IPS DF 6.9 (cell line): Measurements from ENCODE around the gene PODN.

Source experiments
- DNase-seq: peaks from one replicate; pipeline ENCODE4 v3.0.0-alpha.2; 2013; ENCODE audit warnings: low read depth, low spot score
- H3K27ac ChIP-seq: one replicate; pipeline ENCODE4 v1.5.1; 2013; ENCODE audit warnings: low read length, control low read depth
- H3K27me3 ChIP-seq: 2 replicates; pipeline ENCODE4 v1.6.1; 2013; ENCODE audit warnings: mild to moderate bottlenecking, low read length; ENCODE audit not compliant: control insufficient read depth, insufficient read depth
- H3K36me3 ChIP-seq: 2 replicates; pipeline ENCODE4 v1.6.1; 2013; ENCODE audit warnings: low read length; ENCODE audit not compliant: control insufficient read depth, insufficient read depth
- H3K4me1 ChIP-seq: 2 replicates; pipeline ENCODE4 v1.6.1; 2013; ENCODE audit warnings: low read length; ENCODE audit not compliant: control insufficient read depth, insufficient read depth
- H3K4me3 ChIP-seq: 2 replicates; pipeline ENCODE4 v1.5.1; 2013; ENCODE audit warnings: mild to moderate bottlenecking, low read length
- H3K9me3 ChIP-seq: 2 replicates; pipeline ENCODE4 v1.6.1; 2013; ENCODE audit warnings: low read length, inconsistent platforms; ENCODE audit not compliant: control insufficient read depth, insufficient read depth
- WGBS: extraction: QIAGEN DNeasy Blood & Tissue Kit; methylation state at CpG from one replicate; pipeline ENCODE4 v1.1.7; 2013; ENCODE audit warnings: mixed read lengths, missing lambda C conversion rate; ENCODE audit not compliant: insufficient read length, insufficient coverage; 5-methylcytosine and 5-hydroxymethylcytosine counted together

Gene PODN

DNA sequence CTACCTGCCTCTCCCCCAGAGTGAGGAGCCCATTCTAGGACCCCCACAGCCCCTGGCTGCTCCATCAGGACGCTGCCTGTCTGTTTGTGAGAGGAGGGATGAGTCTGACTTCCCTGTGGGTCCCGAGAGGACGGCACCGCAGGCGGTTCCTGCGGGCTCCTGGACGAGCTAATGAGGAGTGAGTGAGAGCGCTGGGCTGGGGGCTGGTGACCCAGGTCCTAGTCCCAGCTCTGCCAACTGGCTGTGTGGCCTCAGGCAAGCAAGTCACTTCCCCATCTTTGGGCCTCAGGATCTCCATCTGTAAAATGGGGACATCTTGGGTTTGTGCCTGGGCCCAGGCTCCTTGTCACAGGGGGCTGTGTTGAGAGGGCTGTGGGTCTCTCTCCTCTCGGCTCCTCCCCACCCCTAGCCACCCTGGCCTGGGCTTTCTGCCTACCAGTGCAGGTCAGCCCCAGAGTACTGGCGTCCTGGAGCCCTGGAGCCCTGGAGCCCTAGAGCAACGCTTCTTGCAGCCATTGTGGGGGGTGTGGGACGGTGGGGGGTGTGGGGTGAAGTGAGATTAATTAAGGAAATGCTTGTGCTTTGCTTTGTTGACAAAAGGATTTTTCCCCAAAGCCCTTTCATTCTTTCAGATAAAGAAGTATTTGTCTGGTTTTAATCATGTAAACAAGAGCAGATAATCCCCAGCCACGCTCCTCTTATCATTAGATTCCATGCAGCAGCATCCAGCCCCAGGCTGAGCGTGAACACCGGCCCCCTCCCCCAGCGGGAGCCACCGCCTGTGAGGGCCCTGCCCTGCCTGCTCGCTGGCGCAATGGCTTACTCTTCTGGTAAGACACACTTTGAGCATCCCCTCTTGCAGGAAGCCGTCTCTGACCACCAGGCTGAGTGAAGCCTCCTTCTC is 53.6 kb downstream of the PODN start:
- Histone ChIP-seq H3K27ac (no peak overlapping the region), H3K9me3 (no peaks in the 10 kb centered on the region), H3K4me3 (no peak overlapping the region), H3K36me3 (no peaks in the 10 kb centered on the region), H3K27me3 (no peaks in the 10 kb centered on the region), H3K4me1 (peaks cover 13% of the 10 kb centered on the region)
- no CpG with 5 or more reads among the region's 20 CpGs for WGBS
- no peak for DNase-seq

DNA sequence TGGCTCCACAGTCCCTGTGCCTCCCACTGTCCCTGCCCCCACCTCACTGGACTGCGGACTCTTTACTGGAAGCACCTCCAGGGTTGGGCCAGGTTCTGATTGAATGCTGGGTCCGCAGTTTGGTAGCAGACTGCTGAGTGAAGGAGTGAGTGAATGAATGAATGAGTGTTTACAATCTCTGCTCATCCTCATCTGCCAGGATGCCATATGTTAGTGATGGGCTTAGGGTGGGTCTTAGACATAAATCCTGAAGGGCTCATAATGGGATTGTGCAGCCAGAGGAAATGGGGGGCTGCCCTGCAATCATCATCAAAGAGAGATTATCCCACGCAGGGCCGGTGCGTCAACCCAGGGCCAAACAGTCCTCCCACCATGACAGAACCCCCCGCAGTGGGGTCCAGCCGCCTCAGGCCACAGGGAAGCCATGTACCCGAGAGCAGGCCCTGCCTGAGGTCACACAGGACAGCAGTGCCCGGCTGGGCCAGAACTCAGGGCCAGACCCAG is 54.3 kb downstream of the PODN start:
- Histone ChIP-seq H3K4me3 (no peak overlapping the region), H3K27ac (no peak overlapping the region), H3K4me1 (peaks cover 13% of the 10 kb centered on the region), H3K9me3 (no peaks in the 10 kb centered on the region), H3K27me3 (no peaks in the 10 kb centered on the region), H3K36me3 (no peaks in the 10 kb centered on the region)
- WGBS: no CpG with 5 or more reads among the region's 9 CpGs
- DNase-seq: no peak

DNA sequence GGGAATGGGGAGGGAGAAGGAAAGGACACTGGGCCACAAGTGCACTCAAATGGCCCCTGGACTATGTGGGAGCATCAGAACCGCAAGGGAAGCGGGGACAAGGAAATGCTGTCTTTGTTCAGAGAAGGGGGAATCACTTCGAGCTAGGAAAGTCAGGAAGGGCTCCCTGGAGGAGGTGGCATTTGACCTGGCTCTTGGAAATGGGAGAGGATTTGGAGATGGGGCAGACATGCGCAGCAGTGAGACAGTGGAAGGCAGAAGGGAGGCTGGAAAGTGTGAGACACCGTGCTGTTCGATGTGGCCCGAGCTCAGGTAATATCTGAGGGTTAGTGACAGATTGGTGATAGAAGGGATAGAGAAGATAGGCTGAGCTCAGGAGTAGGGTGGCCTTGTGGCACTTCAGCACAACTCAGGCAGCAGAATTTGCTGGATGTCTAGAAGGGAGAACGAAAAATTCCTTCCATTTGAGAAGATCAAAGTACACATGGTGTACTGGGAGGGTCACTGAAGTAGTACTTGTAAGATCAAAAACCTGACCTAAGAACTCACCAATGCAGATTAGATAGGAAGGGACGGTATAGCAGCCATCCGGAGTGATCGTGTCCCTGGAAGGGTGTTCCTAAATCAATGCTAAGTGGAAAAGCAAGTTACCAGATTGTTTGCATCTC is 55.1 kb downstream of the PODN start:
- no peak overlapping the region for H3K4me3 ChIP-seq
- peaks cover 14% of the 10 kb centered on the region for H3K4me1 ChIP-seq
- no peak overlapping the region for H3K27ac ChIP-seq
- no peaks in the 10 kb centered on the region for H3K36me3 ChIP-seq
- no CpG with 5 or more reads among the region's 11 CpGs for WGBS
- no peaks in the 10 kb centered on the region for H3K9me3 ChIP-seq
- no peaks in the 10 kb centered on the region for H3K27me3 ChIP-seq
- no peak for DNase-seq

DNA sequence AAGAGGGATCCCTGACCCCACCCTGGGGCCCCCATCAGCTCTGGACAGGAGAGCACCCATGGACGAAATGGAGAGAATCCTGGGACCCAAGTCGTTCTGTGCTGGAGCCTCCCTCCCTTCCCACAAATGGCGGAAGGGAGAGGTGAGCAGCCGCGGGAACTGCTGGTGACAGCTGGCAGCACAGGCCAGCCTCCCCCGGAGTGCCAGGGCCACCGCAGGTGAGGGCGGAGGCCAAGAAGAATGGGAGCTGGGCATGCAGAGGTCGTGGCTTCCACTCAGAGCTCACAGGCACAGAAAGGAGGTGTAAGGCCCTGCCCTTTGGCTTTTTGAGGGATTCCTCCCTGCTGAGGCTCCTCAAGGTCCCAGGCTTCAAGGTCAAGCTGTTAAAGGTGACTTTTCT is 55.8 kb downstream of the PODN start:
- H3K9me3 ChIP-seq: no peaks in the 10 kb centered on the region
- H3K27ac ChIP-seq: no peak overlapping the region
- DNase-seq: no peak
- H3K4me3 ChIP-seq: no peak overlapping the region
- no peaks in the 10 kb centered on the region for H3K36me3 ChIP-seq
- WGBS: no CpG with 5 or more reads among the region's 9 CpGs
- H3K4me1 ChIP-seq: peaks cover 14% of the 10 kb centered on the region
- H3K27me3 ChIP-seq: no peaks in the 10 kb centered on the region

DNA sequence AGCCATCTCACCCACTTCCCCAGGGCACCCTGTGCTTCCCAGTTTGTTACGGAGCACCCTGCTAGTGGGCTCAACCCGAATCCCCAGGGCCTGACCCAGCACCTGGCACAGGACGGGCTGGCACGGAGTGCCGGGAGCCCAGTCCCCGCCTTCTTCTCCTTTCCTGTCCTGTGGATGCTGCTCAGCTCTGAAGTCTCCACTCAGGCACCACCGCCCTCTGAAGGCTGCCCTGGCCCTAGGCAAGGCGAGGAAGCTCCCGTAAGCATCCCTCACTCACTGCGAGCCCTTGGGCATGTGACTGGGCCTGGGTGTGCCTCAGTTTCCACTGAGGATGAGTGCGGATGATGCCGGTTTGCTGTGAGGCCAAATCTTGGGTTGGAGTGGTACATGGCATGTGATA is 58.6 kb downstream of the PODN start:
- no peaks in the 10 kb centered on the region for H3K36me3 ChIP-seq
- H3K27ac ChIP-seq: no peak overlapping the region
- no CpG with 5 or more reads among the region's 12 CpGs for WGBS
- no peaks in the 10 kb centered on the region for H3K27me3 ChIP-seq
- H3K9me3 ChIP-seq: no peaks in the 10 kb centered on the region
- H3K4me1 ChIP-seq: peaks cover 13% of the 10 kb centered on the region
- DNase-seq: no peak
- H3K4me3 ChIP-seq: no peak overlapping the region

DNA sequence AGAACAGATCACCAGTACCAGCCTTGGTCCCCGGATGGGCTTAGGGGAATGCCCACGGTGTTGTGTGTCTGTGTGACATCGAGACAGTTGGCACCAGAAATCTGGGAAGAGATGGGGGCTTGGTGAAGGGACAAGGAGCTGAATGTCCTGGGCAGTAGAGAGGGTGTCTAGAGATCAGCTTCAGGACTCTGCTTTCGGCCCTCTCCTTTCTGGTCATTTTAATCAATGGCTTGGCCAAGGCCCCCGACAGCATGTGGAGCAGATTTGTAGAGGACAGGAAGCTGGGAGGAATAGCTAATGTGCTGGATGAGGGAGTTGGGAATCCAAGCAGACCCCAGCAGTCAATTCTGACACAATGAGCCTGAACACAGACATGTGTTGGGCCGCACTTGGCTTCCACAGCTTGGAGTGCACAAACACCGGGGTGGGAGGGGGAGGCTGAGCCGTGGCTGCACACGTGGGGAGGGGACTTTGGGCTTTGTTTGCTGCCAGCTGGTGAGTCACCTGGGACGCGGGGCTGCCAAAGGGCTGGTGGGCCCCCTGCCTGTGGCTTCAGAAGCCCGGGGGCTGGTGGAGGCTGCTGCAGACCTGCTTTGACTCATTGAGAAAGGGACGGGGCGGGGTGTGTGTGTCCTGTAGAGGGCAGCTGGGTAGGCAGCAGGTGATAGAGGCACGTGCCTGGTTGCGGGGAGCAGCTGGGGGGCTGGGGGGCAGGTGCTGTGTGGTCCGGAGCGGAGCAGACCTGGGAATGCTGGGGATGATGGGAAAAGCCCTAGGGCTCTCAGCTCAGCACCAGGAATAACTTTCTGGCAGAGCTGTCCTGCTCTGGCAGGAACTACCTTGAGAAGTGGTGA is 59.5 kb downstream of the PODN start:
- H3K27ac ChIP-seq: no peak overlapping the region
- no CpG with 5 or more reads among the region's 18 CpGs for WGBS
- no peaks in the 10 kb centered on the region for H3K27me3 ChIP-seq
- no peak for DNase-seq
- H3K4me3 ChIP-seq: no peak overlapping the region
- no peaks in the 10 kb centered on the region for H3K9me3 ChIP-seq
- peaks cover 10% of the 10 kb centered on the region for H3K4me1 ChIP-seq
- H3K36me3 ChIP-seq: no peaks in the 10 kb centered on the region

DNA sequence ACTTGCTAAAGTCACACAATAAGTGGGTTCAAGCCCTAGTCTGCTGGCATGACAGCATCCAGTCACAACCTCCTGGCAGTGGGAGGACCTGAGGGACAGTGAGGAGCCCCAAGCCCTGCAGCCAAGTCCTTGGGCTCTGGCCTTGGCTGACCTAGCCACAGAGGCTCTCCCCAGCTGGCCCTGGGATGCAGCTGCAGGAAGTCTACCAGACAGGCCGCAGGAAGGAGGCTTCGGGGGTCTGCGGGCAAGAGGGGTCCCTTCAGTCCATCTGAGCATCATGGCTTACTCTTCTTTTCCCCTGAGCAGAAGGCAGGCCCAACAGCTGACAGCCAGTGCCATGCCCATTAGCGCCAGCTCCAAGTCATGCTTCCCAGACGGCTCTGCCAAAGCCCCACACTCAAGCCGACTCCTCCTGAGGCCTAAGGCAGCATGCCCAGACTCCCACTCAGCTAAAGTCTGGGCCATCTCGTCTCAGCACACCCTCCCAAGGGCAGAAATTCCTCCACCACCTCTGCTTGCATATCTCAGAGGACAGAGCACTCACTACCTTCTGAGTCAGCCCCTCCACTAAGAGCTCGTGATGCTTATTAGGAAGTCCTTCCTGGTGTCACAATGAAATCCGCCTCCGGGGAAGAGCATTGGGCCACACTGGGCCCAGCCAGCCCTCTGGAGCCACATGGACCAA is 60.3 kb downstream of the PODN start:
- DNase-seq: no peak
- H3K9me3 ChIP-seq: no peaks in the 10 kb centered on the region
- peaks cover 10% of the 10 kb centered on the region for H3K4me1 ChIP-seq
- WGBS: no CpG with 5 or more reads among the region's 10 CpGs
- no peak overlapping the region for H3K27ac ChIP-seq
- no peaks in the 10 kb centered on the region for H3K27me3 ChIP-seq
- no peak overlapping the region for H3K4me3 ChIP-seq
- H3K36me3 ChIP-seq: no peaks in the 10 kb centered on the region

DNA sequence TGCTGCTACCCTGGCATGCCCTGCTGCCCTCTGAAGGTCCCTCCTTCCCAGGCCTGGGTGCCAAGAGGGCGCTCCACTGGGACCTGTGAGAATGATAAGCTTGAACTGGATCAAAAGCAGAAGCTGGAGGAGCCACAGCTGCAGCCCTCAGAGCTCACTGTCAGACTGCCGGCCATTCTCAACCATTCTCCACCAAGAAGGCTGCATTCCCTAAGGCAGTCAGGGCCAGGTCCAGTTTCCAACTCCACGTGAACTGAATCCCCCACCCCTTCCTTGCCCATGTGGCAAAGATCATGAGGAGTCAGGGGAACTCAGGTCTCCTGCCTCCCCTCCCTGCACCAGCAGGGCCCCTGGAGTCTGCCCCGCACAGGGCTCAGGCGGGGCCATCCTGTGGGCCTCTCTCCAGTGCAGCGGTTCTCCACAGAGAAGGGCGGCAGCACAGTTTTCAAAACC is 61.0 kb downstream of the PODN start:
- H3K4me1 ChIP-seq: peaks cover 10% of the 10 kb centered on the region
- H3K4me3 ChIP-seq: no peak overlapping the region
- no peaks in the 10 kb centered on the region for H3K36me3 ChIP-seq
- WGBS: no CpG with 5 or more reads among the region's 7 CpGs
- no peak for DNase-seq
- no peak overlapping the region for H3K27ac ChIP-seq
- H3K9me3 ChIP-seq: no peaks in the 10 kb centered on the region
- H3K27me3 ChIP-seq: no peaks in the 10 kb centered on the region

DNA sequence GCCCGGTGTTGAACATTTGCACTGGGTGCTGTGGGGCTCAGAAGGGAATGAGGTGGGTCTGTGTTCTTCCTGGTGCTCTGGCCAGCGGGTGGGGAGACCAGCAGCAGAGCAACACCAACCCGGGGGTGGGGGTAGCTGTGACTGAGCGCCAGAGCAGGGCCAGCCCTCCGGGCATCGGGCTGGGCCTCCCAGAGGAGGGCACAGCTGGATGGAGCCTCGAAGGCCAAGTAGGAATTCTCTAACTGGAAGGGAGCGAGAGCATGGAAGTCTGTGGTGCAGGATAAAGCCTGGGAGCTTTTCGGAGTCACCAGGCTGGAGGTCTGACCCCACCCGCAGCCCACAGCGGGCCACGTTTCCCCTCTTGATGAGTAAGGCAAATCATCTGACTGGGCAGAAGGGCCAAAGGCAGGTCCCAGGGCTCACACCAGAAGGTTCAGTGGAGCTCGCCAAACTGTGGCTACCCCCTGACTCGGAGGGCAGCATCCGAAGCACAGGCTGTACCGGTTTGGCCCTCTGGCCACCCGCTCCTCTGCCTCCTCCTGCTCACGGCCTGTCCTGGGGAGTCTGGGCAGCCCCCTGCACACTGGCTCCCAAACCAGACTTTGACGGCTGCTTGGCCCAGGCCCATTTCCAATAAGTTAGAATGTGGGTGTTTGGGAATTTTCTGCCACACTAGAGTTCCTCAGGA is 61.6 kb downstream of the PODN start:
- Histone ChIP-seq H3K4me3 (no peak overlapping the region), H3K27me3 (no peaks in the 10 kb centered on the region), H3K27ac (no peak overlapping the region), H3K9me3 (no peaks in the 10 kb centered on the region), H3K36me3 (no peaks in the 10 kb centered on the region), H3K4me1 (peaks cover 10% of the 10 kb centered on the region)
- DNase-seq: no peak
- no CpG with 5 or more reads among the region's 19 CpGs for WGBS
